Ovary (tissue), 9 donors: ENCODE measurements around the gene CACNA2D3. TPM values are rescaled to one million over a fixed set of nuclear protein-coding genes. Genes with fewer than 3 reads are reported as not detected.

ENCODE experiments used
- DNase-seq, 5 donors: peaks; one replicate each; pipeline ENCODE4 v3.0.0-alpha.2; 2019 to 2020
- H3K27ac ChIP-seq, 2 donors: fragments of 200-600 bp; one replicate each; pipeline versions ENCODE4 v1.5.1 to v1.8.0; 2019 to 2022
- H3K27me3 ChIP-seq: fragments of 200-600 bp; one replicate; pipeline ENCODE4 v1.8.0; 2022
- H3K36me3 ChIP-seq: fragments of 200-600 bp; sonication (generic); one replicate; pipeline ENCODE4 v1.5.1; 2019
- H3K4me1 ChIP-seq: one replicate; pipeline ENCODE4 v1.8.1; 2013; ENCODE audit warnings: mild to moderate bottlenecking, moderate library complexity; ENCODE audit not compliant: insufficient read depth
- H3K4me3 ChIP-seq: fragments of 200-600 bp; sonication (generic); one replicate; pipeline ENCODE4 v1.5.1; 2017
- H3K9me3 ChIP-seq, 2 donors: fragments of 200-600 bp in 1 of 2; sonication (generic) in 1 of 2; one replicate each; pipeline versions ENCODE4 v1.5.1 to v1.8.1; 2013 to 2019; ENCODE audit warnings: mild to moderate bottlenecking in 1 of 2, moderate library complexity in 1 of 2
- CTCF ChIP-seq, 3 donors: fragments of 450-650 bp in 2 of 3; fragments of 200-600 bp in 1 of 3; IDR thresholded peaks; one replicate each; pipeline versions ENCODE4 v1.5.1 to v1.8.0; 2016 to 2022; ENCODE audit warnings: antibody characterized with exemption in 3 of 3, mild to moderate bottlenecking in 1 of 3
- EP300 ChIP-seq: sonication (generic); formaldehyde crosslinking; IDR thresholded peaks from one replicate; pipeline ENCODE4 v1.6.1; 2017; ENCODE audit warnings: antibody characterized with exemption
- POLR2A ChIP-seq: fragments of 450-650 bp; IDR thresholded peaks from one replicate; pipeline ENCODE4 v1.6.1; 2017; ENCODE audit warnings: antibody characterized with exemption, mild to moderate bottlenecking, moderate library complexity
- WGBS, 3 donors: extraction: QIAGEN DNeasy Blood & Tissue Kit in 1 of 3; methylation state at CpG; one replicate each; pipeline versions ENCODE4 v1.1.5 to v1.1.7; 2013 to 2017; 5-methylcytosine and 5-hydroxymethylcytosine counted together
- intact Hi-C, 4 donors: fragments of 100-400 bp; cut with DNase I; formaldehyde crosslinking; loops; one replicate each; pipeline versions ENCODE4 v1.11.0 to v1.15.1; 2022 to 2023
- polyA plus RNA-seq, 2 donors: library from polyadenylated mRNA; stranded (reverse); fragments of 200-250 nt in 1 of 2; fragments of 350-450 nt in 1 of 2; fragmentation: Illumina TruSeq in 1 of 2; extraction: RNeasy Lipid Tissue Mini Kit (QIAGEN cat#74804) in 1 of 2; gene quantifications; one replicate each; pipeline ENCODE4 v1.2.3, GENCODE V29; 2013 to 2014
- total RNA-seq, 7 donors: library from RNA; depleted of rRNA in 2 of 7; stranded (reverse); fragments of >200 nt in 2 of 7; fragmentation: NEBNext Ultra II Directional in 3 of 7; extraction: Animal tissue kit (Norgen Biotek cat#: 25700) in 3 of 7; gene quantifications; one replicate each; pipeline versions ENCODE4 v1.1.0 to v1.2.4, GENCODE V29; 2016 to 2023
- donor health status: DM: no; HTN: no; CAD: no; lungs with moderate emphysema.
- donor health status: DM: no; HTN: no; CAD: no.
- donor health status: Bipolar disorder and iron deficiency.
- donor health status: DM: yes; HTN: yes; CAD: no.
- donor health status: DM: no; HTN: no; CAD: no.
- donor health status: DM: yes; HTN: yes; CAD: no.

The CACNA2D3 gene
- total and polyA plus RNA-seq, 9 donors: 2.0 to 10.1 (median 4.7) TPM

GRCh38 chr3:54519493-54519892, 397.1 kb downstream of the CACNA2D3 start:
- no peak overlapping the region for H3K4me3 ChIP-seq
- TF ChIP-seq EP300: no peak
- TF ChIP-seq CTCF (IDR thresholded peaks at IDR 0.05): no peak
- no peak for TF ChIP-seq POLR2A
- H3K27ac ChIP-seq: no peak overlapping the region
- H3K36me3 ChIP-seq: no peaks in the 10 kb centered on the region
- intact Hi-C loops: no loop called here
- DNase-seq: no peak
- H3K4me1 ChIP-seq: no peaks in the 10 kb centered on the region
- no peaks in the 10 kb centered on the region for H3K9me3 ChIP-seq
- WGBS, 3 donors: 45 to 63% (median 57%) methylated on average over 2 of the region's 2 CpGs
- H3K27me3 ChIP-seq: no peaks in the 10 kb centered on the region

GRCh38 chr3:54520060-54520459, 397.7 kb downstream of the CACNA2D3 start:
- no peak for DNase-seq
- intact Hi-C loops: no loop called here
- Histone ChIP-seq H3K27ac (no peak overlapping the region), H3K4me1 (no peaks in the 10 kb centered on the region), H3K4me3 (no peak overlapping the region), H3K9me3 (no peaks in the 10 kb centered on the region), H3K36me3 (no peaks in the 10 kb centered on the region), H3K27me3 (no peaks in the 10 kb centered on the region)
- 65 to 83% (median 76%) methylated on average over 2 of the region's 2 CpGs for WGBS, 3 donors
- no peak for TF ChIP-seq EP300
- no peak for TF ChIP-seq CTCF (IDR thresholded peaks at IDR 0.05)
- TF ChIP-seq POLR2A: no peak

- H3K27me3 ChIP-seq: no peaks in the 10 kb centered on the region
- H3K9me3 ChIP-seq: no peaks in the 10 kb centered on the region
- no peak for DNase-seq
- TF ChIP-seq CTCF (IDR thresholded peaks at IDR 0.05) (no peak), EP300 (no peak), POLR2A (no peak)
- no peaks in the 10 kb centered on the region for H3K36me3 ChIP-seq
- no peak overlapping the region for H3K4me3 ChIP-seq
- no peak overlapping the region for H3K27ac ChIP-seq
- no peaks in the 10 kb centered on the region for H3K4me1 ChIP-seq
- WGBS, 3 donors: 77 to 93% (median 88%) methylated on average over 5 of the region's 5 CpGs
- intact Hi-C loops: no loop called here
Observed at GRCh38 chr3:54527521-54527920, 405.2 kb downstream of the CACNA2D3 start.

- Histone ChIP-seq H3K27ac (no peak overlapping the region), H3K27me3 (no peaks in the 10 kb centered on the region), H3K9me3 (no peaks in the 10 kb centered on the region), H3K4me3 (no peak overlapping the region), H3K4me1 (no peaks in the 10 kb centered on the region), H3K36me3 (no peaks in the 10 kb centered on the region)
- WGBS, 3 donors: 57 to 69% (median 63%) methylated on average over 2 of the region's 2 CpGs
- intact Hi-C loops: no loop called here
- DNase-seq: no peak
- TF ChIP-seq EP300: no peak
Observed at GRCh38 chr3:54527953-54528352, 405.6 kb downstream of the CACNA2D3 start.

- Histone ChIP-seq H3K4me1 (no peaks in the 10 kb centered on the region), H3K27me3 (no peaks in the 10 kb centered on the region), H3K36me3 (no peaks in the 10 kb centered on the region), H3K27ac (no peak overlapping the region), H3K9me3 (no peaks in the 10 kb centered on the region), H3K4me3 (no peak overlapping the region)
- no peak for TF ChIP-seq CTCF (IDR thresholded peaks at IDR 0.05)
- TF ChIP-seq EP300: no peak
- TF ChIP-seq POLR2A: no peak
- WGBS, 3 donors: 51 to 59% (median 55%) methylated on average over 3 of the region's 3 CpGs
- intact Hi-C loops: no loop called here
- DNase-seq: no peak
Observed at GRCh38 chr3:54528668-54529067, 406.3 kb downstream of the CACNA2D3 start.
